Activated T-cell treated with anti-CD3 and anti-CD28 coated beads for 24 hours (primary cell): ENCODE measurements around the gene NR5A1.

ENCODE experiments used
- DNase-seq: peaks from one replicate; pipeline ENCODE4 v3.0.0-alpha.2; 2020; ENCODE audit warnings: low read depth

The NR5A1 gene

DNA sequence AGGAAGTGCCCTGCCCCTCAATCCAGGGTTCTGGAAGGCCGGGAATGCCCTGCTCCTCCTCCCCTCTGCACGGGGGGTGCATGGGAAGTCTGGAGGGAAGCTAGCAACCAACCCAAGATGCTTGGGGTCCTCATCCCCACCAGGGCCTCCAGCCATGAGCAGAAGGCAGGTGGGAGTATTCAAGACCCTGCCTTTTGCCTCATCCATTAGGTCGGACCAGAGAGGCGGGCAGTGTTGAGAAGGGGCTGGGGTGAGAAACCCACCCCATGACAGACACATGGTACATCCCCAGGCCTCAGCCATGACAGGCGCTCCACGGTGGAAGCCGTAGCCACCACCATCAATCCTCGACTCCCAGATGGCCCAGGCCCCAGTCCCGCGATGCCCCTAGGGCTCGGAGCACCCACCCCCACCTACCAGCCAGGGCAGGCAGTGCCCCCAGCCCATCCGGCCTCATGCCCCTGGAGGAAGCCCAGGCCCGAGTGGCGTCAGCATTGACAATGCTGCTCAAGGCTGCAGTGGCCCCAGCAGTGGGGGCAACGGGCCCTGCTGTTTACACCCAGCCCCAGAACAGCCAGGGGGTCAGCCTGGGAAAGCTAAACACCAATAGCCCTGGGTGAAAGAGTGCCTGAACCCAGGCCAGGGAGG is 8.6 kb downstream of the NR5A1 start:
- no peak for DNase-seq

DNA sequence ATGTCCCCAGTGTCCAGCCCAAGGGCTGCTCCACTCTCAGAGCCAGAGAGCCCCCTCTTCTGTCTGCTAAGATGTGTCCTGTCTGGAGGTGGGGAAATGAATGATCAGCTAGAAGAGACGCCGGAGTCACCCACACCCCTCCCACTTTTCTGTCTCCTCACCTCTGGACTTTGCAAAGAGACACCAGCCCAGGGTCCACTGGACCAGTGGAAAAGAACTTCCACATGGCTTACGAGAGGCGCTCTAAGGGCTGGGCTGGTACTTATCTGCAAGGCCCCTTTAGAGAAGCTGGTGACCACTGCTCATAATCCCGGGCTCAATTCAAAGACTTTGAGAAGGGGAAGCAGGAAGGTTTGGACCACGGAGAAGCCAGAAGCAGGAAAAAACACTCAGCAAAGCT is 9.2 kb downstream of the NR5A1 start:
- DNase-seq: no peak

DNA sequence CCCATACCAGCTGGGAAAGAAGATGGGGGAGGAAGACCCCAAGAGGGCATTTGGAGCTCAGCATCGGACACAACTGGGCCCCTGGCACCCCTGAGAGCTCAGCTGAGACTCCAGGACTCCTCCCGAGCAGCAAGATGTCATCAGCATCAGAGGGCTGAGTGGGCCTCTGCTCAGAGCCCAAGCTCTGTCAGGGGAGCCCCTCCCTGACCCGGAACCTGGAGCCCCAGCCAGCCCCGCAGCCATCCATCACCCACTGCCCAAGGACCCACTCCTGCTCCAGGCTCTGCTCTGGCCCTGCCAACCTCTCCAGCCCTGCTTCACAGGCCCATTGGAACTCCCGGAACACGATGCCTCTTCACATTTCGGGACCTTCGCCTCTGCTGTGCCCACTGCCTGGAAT is 9.8 kb downstream of the NR5A1 start:
- no peak for DNase-seq

DNA sequence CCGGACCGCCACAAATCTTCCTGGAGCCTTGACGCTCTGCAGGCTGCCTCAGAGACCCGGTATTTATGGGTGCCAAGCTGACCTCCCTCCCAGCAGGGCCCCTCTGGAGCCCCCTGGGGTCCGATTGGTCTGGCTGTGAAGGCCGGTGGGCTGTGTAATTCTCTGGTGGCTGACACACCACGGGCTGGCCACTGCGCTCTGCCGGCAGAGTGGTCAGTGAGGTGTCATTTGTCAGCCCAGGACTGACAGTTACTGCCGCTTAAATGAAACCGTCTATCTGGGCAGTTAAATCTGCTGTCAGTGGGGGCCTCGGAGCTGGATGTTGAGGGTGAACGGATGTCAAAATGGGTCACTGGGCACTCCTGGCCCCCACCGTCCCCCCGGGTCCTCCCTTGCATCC is 10.7 kb downstream of the NR5A1 start:
- no peak for DNase-seq

DNA sequence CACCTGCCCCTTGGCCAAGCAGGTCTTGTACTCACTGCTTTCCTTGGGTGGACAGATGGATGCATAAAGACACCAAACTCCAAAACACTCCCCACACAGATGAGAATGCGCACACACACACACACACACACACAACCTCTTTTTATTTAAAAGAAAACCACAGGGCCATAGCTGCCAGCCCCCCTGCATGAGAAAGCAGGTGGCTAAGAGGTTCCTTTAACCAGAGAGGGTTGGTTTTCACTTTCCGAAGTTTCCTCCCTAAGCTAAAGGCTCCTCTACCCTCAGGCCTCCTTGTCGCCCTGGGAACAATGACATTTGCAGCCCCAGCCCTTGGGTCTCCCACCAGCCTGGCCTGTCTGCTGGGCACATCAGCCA is 11.1 kb downstream of the NR5A1 start:
- DNase-seq: no peak

DNA sequence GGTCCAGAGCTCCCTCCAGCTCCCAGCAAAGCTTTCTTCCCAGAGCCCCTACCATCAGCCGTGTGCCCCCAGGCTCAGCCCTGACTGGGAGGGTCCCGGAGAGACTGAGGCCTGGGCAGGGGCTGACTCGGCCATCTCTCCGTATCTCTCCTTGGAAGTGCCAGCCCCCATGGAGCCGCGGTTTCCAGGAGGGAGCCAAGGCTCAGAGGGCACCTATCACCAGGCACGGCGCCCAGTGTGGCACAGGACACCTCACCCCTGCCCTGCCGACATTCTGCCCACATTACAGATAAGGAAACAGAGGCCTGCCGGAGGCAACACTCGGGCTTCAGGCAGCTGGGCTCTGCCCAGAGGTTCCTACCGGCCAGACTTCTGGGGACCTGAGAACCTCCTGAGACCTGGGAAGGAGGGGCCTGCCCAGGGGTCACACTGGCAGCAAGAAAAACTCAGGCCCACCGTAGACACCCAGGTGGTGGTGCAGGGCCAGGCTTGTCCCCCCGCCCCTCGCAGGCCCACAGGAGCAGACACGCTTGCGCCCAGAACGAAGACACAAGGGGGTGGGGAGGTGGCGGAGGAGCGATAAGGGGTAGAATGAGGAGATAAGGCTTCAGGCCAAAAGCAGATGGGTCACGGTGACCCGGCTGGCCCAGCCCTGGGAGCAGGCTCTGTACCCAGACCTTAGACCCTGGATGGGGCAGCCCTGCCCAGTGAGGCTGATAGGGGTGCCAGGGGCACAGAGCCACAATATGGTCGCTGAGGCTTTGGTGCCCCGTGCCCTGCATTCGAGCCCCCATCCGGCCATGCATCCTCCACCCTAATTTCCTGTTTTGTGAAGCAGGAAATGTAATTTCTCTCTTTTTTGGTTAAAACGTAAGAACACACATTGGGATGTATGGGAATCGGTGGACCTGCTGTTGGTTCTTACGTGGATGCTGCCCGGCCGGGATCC is 11.8 kb downstream of the NR5A1 start:
- DNase-seq: no peak

DNA sequence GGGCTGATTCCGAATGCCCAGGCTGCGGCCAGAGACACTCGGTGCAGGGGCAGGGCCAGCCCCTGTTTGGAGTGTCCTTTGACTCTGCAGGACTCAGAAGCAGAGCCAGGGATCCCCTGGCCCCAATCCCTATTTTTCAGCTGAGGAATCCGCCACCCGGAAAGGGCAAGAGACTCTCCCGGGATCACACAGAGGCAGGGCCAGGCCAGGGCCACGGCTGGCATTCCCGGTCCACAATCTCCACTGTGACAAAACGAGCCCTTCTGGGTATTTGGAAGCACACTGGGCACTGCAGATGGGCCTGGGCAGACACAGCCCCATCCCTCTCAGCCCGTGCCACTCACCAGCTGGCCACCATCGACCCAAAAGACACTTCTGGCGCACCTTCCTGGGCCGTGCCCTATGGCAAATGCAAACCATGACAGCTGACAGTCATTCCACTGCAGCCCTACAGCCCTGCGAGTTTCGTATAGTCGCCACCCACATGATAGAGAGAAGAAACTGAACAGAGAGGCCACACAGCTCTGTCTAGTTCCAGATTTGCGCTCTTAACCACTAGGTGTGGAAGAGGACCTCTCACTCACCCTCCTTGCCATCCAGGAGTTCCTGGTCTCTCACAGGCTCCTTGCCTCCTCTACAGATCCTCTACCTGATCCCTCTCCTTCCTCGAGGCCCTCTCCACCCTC is 13.3 kb downstream of the NR5A1 start:
- DNase-seq: no peak

DNA sequence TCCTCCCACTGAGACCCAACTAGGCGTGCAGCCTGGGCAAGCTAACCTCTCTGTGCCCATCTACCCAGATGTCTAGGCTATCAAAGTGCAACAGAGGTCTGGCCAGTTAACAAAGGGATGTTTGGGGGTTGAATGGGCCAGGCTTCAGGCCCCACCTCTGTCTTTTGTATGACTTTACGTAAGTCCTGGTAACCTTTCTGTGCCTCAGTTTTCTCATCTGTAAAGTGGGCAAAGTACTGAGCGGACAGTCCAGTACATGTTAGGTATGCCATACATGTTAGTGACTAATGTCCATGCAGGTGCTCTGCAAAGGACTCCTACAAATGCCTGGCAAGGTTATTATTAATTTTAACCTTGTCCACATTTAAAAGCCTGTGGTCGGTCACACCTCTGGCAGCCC is 14.0 kb downstream of the NR5A1 start:
- no peak for DNase-seq

DNA sequence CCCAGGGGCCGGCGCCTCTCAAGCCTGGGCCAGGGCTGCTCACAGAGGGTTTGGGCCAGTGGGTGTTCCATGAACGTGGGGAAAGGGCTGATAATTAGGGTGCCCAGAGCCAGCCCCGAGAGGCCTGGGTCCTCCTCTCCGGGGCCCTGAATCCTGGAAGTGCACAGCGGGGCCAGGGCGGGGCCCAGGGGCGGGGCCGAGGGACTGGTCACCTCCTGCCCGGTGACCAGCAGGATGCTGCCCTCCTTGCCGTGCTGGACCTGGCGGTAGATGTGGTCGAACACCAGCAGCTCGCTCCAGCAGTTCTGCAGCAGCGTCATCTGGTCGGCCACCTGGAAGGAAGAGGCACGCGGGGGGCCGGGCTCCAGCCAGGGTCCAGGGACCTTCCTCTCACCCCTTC is 14.4 kb downstream of the NR5A1 start:
- no peak for DNase-seq

DNA sequence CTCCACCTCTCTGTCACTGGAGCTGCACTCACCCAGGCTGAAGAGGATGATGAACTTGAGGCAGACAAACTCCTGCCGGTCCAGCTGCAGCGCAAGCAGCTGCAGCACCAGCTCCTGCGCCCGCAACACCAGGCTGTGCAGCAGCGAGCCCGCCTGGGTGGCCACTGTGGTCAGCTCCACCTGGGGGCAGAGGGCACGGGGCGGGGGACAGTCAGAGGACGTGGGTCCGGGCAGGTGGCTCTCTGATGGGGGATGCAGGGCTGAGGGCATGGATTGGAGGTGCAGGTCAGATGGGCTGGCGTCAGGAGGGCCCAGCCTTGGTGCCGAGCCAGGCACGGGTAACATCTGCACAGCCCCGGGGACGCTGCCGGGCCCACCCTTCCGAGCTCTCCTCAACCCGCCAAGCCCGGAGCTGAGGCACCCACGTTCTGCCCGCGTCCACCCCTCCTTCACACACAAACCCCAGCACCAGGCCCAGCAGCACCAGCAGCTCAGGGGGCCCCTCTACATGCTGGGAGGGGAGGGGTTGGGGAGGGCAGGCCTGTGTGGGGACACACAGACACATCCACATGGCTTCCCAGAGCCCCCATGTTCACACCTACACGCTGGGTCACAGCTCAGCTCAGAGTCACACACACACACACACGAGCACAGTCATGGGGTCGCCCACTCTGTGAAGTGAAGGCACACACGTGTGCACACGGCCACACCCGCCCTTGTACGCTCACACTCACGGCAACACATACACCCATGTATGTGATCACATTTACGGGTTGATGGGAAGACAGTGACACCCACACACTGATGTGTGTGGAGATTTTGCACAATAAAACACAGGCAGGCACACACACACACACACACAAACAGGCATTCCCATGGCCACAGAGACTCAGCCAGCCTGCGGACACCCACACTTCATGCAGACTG is 15.9 kb downstream of the NR5A1 start:
- DNase-seq: no peak

DNA sequence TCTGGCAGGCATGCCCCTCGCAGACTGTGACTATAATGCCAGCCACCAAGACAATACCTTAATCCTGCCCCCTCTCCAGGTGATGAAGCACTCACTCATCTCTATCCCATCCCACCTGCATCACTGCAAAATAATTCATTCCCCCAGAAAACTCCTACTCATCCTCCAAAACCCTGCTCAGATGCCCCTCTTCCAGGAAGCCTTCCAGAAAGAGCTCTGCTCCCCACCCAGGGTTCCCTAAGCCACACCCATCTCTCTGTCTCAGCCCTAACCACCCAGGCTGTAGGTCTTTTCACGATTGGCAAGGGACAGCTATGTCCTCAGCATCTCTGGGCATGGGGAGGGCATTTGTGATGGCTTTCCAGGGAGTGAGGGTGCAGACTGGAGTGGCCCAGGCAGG is 17.2 kb downstream of the NR5A1 start:
- no peak for DNase-seq

DNA sequence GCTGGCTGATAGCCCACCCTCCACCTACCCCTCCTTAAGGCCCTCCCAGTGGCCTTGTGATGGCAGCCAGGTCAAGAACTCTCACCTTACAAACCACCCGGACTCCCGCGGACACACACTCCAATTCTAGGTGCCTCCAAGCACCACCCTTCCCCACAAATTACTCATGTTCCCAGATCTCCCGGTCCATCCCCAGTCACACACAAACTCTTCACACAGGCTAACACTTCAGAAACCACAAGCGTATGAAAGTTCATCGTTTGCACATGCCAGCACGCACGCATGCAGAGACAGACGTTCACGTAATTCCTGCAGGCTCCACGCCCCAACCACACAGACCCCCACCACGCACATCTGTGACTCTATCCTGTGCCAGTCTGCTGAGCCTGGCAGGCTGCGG is 18.0 kb downstream of the NR5A1 start:
- DNase-seq: no peak

DNA sequence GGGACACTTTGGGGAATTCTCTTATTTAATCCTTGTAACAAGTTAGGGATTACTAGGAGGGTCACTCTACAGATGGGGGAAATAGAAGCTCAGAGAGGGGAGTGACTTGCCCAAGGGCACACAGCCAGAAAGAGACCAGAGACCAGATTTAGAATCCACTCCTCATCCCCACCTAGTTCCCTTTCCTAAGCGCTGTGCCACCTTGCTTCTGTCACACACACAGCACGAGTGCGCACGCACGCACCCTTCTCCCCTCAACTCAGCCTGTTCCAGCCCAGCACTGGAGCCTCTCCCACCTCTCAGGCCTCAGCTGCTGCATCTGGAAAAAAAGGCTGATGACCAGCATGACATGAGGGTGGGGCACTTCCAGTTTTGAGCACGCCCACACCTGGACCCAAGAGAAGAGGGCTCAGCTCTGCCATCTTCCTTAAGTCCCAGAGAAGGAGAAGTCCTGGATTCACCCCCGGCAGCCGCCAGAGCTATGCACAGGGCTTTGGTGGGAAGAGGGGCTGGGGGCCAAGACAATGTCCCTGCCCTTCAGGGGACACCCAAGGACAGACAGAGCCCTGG is 18.5 kb downstream of the NR5A1 start:
- no peak for DNase-seq

DNA sequence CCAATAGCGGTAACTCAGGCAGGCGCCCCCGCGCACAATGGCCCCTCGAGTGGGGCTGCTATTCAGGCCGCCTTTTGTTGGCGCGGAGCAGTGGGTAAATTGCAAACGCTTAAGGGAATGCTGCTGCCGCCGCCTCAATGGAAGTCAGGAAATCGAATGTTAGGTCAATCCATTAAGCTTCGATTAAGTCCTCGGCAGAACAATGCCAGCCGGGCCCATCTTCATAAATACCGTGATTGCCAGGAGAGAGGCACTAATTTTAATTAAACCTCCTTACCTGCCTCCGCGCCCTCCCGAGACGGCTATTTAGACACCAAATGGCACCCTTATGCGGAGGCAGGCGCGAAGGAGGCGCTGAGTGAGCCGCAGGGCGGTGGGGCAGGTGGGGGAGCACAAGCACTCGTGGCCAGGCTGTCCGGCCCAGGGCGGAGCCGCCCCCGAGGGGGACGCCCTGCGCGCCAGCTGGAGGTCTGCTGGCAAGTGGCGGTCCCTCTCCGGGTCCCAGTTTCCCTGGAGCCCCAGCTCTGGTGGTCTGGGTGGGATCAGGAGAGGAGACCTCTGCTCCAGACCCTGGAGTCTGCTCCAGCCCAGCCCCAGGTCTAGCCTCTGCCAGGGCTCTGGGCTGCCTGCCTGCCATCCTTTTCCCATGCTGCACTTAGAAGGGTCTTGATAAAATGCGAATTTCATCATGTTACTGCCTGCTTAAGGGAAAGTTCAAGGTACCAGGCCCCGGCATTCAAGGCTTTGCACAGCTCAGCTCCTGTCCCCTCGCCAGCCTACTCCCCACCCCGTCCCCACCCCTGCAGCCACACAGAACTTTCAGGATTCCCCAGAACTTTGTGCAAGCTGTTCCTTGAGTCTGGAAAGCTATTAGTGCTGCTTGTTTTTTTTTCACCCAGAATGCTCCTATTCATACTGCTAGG is 19.7 kb downstream of the NR5A1 start:
- DNase-seq: no peak

DNA sequence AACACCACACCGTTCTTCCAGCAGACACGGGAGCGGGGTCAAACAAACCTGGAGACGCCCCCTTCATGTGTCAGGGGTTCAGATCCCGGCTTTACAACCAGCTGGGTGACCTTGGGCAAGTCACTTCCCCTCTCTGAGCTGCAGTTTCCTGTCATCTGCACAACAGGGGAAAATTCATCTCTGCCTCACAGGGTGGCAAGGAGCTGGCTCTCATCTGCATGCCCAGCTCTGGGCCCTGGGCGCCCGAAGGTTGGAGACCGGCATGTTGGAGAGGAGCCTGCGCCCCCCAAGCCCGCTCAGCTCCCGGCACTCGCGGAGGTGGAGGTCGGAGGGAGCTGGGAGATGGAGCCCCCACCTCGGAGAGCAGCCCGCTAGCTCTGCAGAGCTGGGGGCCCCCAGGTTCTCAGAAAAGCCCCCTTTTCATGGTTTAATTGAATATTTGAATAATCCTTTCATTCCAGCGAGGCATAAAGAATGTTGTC is 20.4 kb downstream of the NR5A1 start:
- no peak for DNase-seq

DNA sequence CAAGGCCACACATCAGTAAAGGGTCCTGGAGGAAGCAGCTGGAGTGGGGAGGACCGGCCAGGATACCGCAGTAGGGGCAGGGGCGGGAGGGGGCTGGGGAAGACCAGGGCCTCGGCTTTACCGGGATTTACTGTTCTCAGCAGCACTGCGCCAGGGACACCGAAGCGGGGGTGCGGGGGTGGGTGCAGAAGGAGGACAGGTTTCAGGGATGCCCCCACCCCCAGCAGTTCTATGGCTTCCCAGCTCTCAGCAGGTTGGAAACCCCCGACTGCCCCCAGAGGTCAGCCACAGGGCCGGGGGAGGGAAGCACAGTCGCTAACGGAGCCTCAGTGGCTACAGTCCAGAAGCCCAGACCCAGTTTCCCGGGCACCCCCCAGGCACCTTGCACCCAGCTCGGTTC is 21.3 kb downstream of the NR5A1 start:
- DNase-seq: no peak

DNA sequence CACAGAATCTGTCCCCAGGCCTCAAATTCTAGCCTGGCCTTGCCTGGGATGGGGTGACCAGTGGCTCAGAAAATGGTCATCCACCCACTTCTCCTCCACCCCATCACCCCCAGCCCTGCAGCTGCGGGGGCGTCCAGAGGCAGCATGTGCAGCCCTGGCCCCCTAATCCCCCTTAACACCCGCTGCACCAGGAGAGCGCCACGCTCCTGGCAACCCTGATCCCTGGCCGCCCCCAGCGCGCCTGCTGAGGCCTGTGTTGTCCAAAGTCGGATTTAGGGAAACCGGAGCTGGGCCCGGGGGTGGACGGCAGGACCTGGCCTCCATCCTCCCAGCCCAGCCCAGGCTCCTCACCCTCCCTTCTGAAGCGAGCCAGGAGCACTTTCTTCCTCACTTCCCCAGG is 22.0 kb downstream of the NR5A1 start:
- no peak for DNase-seq

DNA sequence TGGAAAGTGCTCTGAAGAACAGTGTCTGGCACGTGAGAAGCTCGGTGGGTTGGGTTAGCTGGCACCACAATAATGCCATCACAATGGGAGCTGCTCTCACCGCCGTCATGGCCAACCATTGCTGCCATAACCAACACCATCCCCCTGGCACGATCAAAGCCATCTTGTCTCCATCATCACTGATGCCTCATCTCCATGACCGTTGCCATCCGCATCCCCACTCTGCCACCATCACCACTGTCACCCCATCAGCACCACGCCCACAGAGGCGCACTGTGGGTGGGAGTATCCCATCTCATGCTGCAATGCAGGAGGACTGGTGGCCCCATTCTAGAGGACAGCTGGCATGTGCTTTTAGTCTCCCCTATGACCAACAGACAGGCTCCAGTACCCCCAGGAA is 23.7 kb downstream of the NR5A1 start:
- DNase-seq: no peak

DNA sequence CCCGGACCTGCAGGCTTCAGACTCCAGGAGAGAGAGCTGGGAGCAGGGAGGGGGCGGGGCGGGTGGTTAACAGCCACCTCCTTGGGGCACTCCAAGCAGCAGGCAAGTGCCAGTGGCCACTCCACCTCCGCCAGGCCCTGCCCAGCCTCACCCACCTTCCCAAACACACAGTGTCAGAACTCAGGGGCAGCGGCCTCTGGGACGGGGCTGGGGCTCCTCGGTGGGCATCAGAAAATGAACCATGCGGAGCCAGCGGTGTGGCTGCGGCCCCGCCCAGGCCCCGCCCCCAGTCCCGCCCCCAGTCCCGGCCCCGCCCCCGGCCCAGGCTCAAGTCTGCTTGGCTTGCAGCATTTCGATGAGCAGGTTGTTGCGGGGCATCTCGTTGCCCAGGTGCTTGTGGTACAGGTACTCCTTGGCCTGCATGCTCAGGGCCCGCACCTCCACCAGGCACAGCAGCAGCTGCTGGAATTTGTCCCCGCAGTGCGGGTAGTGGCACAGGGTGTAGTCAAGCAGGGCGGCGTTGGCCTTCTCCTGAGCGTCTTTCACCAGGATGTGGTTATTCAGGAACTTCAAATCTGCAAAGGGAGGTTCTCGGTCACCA is 24.7 kb downstream of the NR5A1 start:
- DNase-seq: no peak

DNA sequence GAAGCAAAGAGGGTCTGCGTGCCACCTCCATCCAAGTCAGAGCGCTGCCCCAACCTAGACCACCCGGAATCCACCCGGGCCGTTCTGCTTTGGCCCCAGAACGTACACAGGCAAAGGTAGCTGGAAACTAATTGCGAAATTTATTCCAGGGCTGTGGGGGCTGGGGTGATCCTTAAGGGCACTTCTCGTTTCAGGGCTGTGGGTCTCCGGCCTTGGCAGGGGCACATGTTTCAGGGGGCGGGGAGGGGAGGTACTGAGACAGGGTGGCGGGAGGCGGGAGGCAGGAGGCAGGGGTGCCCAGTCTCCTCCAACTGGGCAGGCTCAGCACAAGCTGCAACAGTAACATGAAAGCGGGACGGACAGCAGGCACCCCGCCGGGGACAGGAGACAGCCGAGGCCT is 26.1 kb downstream of the NR5A1 start:
- no peak for DNase-seq
